Measurements from ENCODE around the gene PIK3R2.
"Not testable (repeated sequence)": the region's sequence is repeated elsewhere in the genome, so short reads cannot be mapped to it uniquely, and the experiment has no call there.

PIK3R2 gene

DNA sequence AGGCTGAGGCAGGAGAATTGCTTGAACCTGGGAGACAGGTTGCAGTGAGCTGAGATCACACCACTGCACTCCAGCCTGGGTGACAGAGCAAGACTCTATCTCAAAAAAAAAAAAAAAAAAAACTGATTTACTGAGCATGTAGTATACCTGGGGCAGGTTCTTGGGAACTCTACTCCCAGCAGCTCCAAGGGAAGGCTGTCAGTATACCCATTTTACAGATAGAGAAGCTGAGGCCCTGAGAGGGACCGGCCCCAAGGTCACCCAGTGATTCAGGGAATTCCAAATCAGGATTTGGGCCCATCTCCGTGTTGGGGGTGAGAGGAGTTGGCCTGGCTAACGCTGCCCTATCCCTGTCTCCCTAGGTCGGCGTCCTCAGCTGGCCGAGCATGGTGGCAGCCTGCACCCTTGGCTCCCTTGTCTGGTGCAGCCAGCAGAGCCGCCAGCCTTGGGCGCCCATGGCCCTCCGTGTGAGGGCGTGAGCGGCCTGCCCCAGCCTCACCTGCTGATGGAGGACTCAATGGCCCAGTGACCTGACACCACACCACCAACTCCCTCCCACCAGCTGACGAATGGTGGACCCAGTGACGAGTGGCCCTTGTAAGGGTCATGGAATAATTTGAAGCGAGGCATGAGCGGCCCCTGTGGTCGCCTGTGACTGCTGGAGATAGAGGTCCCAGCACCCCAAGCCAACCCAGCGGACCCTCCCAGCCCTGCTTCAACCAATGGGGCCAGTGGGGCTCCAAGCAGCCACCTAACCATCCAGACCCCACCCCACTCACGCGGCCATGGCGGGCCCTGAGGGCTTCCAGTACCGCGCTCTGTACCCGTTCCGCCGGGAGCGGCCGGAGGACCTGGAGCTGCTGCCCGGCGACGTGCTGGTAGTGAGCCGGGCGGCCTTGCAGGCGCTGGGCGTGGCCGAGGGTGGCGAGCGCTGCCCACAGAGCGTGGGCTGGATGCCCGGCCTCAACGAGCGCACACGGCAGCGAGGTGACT is 2.4 kb downstream of the PIK3R2 start:
- no peak for DNase-seq (ENCODE audit: low spot score)

DNA sequence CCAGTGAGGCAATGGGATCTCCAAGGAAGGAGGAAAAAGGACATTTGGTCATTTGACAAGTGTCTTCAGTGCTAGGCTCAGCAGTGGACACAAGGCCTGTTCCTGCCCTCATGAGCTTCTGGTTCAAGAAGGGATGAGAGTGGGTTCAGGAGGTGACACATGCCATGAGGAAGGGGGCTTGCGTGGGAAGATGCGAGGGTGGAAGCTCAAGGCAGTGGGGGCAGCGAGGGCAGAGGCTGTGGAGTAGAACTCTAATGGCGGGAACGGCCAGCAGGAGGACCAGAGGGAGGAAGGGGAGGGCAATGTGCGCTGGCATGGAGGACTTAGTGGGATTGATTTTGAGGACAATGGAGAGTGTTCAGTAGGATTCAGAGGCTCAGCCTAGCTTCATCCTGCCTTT is 3.3 kb downstream of the PIK3R2 start:
- DNase-seq (ENCODE audit: low spot score): no peak

DNA sequence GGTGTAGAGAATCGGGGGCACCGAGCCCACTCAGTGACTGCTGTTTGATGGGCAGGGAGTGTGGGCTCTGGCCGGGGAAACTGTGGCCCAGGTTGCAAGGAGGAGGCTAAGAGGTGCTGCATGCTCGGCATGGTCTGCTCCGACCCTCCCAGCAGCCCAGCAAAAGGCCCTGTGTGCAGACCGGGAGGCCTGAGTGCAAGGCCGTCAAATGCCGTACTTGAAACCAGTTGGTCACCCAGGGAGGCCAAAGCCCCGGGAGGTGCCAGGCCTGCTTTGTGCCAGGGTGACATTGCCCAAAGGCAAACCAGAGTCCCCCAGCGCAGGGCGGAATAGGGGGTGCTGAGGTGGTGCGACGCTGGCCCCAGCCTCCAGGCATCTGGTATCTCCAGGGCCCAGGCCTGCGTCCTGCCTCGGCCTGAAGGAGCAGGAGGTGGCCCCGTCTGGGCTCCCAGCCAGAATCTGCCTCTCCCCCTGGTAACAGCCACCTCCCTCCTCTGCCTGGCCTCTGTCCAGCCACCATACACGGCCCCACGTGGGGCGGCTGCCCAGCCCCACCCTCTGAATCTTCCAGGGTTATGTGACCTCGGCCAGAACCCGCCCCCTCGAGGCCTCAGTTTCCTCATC is 4.0 kb downstream of the PIK3R2 start:
- DNase-seq (ENCODE audit: low spot score): no peak

DNA sequence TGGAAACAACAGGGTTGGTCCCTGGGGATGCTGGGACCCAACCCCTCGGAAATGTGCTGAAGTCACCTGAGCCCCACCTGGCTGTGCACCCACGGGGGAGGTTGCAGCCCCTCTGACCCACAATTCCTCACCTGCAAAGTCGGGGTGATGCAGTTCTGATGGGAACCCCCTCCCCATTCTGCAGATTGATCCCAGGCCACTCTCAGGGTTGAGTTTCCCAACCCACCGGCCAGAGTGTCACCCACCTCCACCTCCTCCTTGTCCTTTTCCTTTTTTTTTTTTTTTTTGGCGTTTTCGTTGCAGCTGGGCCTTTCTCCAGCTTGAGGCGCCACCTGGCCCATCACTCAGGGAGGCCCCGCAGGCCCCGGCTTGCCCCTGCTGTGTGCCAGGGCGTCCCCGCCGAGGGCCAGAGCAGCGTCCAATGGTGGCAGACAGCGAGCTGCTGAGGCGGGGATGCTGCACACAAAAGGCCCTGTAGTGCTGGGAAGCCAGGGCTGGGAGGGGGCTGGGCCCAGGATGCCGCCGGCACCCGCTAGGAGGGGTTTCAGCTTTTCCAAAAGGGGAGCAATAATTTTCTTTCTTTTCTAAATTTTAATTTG is 4.6 kb downstream of the PIK3R2 start:
- DNase-seq (ENCODE audit: low spot score): no peak

DNA sequence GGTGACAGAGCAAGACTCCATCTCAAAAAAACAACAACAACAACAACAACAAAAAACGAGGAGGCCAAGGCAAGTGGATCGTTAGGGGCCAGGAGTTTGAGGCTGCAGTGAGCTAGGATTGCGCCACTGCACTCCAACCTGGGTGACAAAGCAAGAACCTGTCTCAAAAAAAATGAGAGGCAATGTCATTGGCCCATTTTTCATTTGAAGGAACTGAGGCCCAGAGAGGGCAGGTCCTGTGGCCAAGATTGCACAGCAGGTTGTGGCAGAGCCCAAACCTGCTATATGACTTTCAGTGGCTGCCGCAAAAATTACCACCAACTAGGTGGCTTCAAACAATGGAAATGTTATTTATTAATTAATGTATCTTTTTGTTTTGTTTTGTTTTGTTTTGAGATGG is 5.5 kb downstream of the PIK3R2 start:
- no peak for DNase-seq (ENCODE audit: low spot score)

DNA sequence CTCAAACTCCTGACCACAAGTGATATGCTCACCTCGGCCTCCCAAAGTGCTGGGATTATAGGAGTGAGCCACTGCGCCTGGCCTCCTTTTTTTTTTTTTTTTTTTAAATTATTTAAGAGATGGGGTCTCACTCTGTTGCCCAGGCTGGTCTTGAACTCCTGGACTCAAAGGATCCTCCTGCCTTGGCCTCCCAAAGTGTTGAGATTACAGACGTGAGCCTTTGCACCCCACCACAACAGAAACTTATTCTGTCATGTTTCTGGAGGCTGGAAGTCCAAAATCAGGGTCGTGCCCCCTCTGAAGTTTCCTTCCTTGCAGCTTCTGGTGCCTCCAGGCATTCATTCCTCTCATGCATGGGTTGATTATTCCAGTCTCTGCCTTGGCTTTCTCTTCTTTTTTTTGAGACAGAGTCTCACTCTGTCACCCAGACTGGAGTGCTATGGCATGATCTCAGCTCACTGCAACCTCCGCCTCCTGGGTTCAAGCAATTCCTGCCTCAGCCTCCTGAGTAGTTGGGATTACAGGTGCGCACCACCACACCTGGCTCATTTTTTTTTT is 6.2 kb downstream of the PIK3R2 start:
- DNase-seq (ENCODE audit: low spot score): not testable (repeated sequence)

DNA sequence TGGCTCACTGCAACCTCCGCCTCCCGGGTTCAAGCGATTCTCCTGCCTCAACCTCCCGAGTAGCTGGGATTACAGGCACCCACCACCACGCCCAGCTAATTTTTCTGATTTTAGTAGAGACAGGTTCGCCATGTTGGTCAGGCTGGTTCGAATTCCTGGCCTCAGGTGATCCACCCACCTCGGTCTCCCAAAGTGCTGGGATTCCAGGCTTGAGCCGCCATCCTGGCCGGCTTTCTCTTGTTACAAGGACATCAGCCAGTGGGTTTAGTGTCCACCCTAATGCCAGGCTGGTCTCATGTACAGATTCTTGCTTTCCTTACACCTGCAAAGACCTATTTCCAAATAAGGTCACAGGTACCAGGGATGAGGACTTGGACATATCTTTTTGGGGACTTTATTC is 6.8 kb downstream of the PIK3R2 start:
- DNase-seq (ENCODE audit: low spot score): no peak

DNA sequence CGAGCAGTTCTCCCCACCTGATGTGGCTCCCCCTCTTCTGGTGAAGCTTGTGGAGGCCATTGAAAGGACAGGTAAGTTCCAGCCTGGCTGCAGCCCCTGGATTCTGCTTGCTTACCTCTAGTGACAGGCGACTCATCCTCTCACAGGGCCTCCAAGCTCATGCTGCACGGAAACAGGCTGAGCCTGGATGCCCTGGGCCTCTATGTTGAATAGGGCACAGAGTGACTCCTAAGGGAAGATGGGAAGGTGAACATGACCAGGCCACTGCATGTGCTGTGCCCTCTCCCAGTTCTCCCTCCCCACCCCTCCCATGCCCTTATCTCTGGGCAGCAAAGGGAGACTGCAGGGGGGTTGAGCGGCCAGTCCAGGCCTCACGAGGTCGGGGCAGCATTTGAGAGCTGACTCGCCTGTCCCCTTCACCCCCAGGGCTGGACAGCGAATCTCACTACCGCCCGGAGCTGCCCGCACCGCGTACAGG is 7.6 kb downstream of the PIK3R2 start:
- no peak for DNase-seq (ENCODE audit: low spot score)

DNA sequence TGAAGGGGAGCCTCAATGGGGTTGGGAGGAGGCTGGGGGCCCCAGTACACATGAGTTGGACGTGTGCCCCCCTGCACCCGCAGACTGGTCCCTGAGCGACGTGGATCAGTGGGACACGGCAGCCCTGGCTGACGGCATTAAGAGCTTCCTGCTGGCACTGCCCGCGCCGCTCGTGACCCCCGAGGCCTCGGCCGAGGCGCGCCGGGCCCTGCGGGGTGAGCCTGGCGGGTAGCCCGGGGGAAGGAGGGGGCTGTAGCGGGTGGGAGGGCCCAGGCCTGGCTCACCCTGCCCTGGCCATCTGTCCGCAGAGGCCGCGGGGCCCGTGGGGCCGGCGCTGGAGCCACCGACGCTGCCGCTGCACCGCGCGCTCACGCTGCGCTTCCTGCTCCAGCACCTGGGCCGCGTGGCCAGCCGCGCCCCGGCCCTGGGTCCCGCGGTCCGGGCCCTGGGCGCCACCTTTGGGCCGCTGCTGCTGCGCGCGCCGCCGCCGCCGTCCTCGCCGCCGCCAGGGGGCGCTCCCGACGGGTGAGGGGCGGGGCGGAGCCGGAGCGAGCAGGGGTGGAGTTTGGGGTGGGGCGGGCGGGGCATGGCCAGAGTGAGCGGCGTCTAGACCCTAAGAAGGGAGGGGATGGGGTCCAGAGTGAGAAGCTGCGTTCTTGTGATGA is 8.1 kb downstream of the PIK3R2 start:
- DNase-seq (ENCODE audit: low spot score): peak; percentile 77

DNA sequence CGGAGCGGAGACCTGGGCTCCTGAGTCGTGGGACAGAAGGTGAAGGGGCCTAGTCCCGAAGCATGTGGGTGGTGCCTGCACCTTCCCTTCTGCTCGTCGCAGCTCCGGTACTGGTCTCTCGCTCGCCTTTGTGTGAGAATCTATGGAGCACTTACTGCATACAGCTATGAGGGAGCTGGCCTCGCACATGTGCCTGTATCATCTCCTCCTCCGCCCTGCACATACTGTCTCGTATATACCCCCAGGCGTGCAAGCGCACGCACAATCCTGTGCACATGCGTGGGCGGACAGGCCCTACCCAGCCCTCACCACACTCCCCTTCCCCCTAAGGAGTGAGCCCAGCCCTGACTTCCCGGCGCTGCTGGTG is 8.7 kb downstream of the PIK3R2 start:
- no peak for DNase-seq (ENCODE audit: low spot score)

DNA sequence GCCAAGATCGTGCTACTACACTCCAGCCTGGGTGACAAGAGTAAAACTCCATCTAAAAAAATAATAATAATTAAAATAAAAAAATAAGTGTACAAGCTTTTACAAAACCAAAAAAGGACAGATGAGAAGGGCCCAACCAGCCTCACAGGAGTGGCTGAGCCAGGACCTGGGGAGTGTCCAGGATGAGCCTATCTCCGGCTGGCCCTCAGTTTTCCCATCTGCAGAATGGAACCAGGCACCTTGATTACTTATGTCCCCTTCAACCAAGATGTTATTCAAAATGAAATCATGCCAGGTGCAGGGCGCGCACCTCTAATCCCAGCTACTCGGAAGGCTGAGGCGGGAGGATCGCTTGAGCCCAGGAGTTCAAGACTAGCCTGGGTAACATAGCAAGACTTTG is 11.1 kb downstream of the PIK3R2 start:
- no peak for DNase-seq (ENCODE audit: low spot score)

DNA sequence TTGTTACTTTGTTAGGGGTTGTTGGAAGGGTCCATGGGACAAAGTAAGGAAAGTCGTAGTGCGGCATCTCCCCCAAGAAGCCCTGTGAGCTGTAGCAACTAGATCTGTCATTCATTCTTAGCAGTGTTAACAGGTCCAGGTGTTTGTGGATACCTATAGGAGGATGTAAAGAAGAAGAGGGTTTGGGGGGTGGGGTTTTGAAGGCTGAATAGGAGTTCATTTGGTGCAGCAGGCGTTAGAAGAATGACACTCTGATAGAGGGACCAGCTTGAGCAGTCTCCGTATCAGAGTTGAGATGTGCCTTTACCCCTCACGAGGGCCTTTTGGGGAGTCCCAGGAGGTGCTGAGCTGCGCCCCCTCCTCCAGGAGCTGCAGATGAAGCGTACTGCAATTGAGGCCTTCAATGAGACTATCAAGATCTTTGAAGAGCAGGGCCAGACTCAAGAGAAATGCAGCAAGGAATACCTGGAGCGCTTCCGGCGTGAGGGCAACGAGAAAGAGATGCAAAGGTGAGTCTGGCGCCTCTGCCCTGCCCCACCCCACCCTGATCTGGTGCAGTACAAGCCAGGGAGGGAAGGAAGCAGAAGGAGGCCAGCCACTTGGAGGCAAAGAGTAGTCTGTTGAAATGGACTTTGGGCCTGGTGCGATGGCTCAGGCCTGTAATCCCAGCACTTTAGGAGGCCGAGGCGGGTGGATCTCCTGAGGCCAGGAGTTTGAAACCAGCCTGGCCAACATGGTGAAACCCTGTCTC is 13.0 kb downstream of the PIK3R2 start:
- DNase-seq (ENCODE audit: low spot score): no peak

DNA sequence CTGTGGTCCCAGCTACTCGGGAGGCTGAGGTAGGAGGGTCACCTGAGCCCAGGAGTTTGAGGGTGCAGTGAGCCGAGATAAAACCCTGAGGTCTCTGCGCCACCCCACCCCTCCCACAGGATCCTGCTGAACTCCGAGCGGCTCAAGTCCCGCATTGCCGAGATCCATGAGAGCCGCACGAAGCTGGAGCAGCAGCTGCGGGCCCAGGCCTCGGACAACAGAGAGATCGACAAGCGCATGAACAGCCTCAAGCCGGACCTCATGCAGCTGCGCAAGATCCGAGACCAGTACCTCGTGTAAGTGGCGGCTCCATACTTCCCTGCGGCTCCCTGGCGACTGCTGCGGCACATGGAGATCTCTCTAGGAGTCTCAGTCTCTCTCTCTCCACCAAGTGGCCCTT is 14.0 kb downstream of the PIK3R2 start:
- no peak for DNase-seq (ENCODE audit: low spot score)

DNA sequence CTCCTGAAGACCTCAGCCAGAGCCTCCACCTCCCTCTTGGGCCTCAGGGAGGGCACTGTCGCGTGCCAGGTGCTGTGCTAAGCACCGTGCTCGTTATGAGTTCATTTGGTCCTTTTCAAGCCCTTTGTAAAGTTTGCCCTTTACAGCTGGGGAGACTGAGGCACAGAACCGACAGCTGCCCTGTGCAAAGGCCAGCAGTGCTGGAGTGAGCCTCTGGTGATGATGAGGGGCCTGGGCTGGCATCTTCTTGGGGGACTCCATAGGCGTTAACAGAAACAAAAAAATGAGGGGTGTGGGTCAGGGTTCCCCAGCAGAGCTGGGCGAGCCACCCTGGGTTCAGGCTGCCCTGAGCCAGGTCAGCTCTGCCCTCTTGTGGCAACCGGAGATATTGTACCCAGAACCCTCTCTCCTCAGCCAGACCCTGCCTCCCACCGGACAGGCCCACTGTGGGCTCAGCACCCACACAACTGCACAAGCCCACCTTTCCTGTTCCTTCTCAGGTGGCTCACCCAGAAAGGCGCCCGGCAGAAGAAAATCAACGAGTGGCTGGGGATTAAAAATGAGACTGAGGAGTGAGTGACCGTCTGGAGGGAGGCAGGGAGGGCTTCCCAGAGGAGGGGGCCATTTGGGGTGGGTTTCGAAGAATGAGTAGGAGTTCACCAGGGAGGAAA is 15.1 kb downstream of the PIK3R2 start:
- DNase-seq (ENCODE audit: low spot score): peak; percentile 64

DNA sequence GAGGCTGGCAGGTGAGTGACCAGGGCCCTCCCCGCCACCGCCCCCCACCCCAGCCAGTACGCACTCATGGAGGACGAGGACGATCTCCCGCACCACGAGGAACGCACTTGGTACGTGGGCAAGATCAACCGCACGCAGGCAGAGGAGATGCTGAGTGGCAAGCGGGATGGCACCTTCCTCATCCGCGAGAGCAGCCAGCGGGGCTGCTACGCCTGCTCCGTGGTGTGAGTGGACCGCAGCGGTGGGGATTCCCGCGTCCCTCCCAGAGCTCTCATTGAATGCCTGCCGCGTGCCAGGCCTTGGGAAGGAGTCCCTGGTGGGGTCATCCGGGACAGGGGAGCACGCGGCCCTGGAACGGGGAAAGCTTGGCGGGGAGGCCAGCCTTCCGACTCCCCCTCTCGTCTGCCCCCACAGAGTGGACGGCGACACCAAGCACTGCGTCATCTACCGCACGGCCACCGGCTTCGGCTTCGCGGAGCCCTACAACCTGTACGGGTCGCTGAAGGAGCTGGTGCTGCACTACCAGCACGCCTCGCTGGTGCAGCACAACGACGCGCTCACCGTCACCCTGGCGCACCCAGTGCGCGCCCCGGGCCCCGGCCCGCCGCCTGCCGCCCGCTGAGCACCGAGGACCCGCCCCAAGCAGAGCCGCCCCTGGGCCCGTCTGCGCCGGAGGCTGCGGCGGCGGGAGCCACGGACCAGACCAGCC is 15.9 kb downstream of the PIK3R2 start:
- DNase-seq (ENCODE audit: low spot score): no peak

DNA sequence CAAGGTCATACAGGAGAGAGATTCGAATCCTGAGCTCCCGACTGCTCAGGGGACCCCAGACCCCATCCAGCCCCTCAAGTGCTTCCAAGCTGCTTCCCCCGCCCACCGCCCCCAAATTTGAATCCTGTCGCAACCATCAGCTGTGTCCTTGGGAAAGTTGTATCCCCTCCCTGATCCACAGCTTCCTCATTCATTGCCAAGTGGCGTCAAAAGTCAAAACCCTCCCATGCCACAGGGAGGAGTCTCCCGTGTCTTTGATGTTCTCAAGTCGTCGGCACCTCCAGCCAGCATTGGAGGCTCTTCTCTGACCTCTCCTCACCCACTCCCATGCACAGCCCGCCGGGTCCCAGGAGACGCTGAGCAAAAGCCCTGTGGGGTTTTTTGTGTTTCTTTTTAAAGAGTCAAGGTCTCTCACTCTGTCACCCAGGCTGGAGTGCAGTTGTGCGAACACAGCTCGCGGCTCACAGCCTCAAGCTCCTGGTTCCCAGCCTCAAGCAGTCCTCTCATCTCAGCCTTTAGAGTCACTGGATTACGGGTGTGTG is 17.8 kb downstream of the PIK3R2 start:
- no peak for DNase-seq (ENCODE audit: low spot score)

DNA sequence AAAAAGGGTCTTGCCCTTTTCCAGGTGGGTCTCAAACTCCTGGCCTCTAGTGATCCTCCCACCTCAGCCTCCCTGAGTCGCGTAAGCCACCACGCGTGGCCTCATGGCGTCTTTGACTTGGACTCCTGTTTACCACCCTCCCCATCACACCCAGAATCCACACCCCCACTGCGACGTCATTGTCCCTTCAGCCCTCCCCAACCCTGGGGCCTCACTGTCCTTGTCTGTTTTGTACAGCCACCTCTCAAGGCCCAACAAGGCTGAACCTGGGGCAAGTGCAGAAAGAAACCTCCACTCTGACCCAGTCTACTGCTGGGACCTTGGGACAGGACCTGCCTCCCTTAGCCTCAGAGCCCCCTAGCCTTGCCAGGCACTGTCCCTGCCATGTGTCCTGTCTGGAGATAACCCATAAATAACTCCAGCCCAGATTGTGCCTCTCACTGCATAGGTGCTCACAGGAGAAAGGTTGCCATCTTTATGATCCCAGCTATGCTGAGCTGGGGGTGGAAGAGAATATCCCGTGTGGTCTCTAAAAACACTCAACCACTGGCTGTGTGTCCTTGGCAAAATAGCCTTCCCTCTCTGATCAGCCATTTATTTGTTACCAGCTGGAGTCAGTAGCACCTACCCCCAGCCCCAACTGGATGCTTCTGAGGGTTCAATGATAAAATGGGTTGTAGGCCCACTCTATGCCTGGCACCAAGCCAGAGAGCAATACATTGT is 18.8 kb downstream of the PIK3R2 start:
- no peak for DNase-seq (ENCODE audit: low spot score)

DNA sequence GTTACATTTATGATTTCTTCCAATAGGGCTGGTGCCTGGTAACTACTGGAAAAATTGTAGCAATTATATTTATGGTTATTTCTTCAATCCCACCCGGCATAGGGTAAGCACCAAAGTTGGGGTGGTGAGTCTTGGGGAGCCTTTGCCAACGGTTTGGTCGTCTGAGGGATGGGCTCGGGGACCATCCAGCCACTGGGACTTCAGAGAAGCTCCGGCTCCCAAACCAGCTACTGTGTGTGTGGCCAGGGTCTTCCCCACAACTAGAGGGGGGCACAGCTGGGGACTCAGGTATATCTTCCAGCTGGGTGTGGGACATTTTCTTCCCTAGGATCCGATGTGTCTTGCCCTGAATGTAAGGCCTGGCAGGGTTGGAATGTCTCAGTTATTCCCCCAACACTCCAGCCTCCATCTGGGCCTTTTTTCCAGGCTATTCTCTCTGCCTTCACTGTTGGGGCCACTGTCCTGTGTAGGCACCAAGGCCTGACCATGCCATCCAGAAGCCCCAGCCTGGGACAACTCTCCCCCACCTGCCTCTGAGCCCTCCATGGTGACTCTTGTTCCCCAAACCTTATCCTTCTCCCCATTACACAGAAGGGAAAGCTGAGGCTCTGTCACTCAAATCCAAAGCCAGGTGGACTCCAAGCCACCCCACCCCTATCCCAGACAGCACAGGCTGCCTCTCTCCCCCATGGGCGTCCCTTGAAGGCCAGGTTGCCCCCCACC is 19.5 kb downstream of the PIK3R2 start:
- no peak for DNase-seq (ENCODE audit: low spot score)

Measured in CD4-positive, alpha-beta T cell treated with Interleukin-6 at 100 ng/mL for 8 hours (primary cell).